GM13976 (cell line): ENCODE measurements around the gene LPO.

Source experiments
- DNase-seq: peaks from one replicate; pipeline ENCODE4 v3.0.0; 2012; ENCODE audit warnings: low spot score
- in situ Hi-C: fragments of 300-500 bp; cut with MboI; formaldehyde crosslinking; loops from one replicate; pipeline ENCODE4 v1.12.0; 2022; ENCODE audit warnings: low sequenced_read_pairs, mixed read lengths, inconsistent platforms; ENCODE audit not compliant: unreplicated experiment
- TF ChIP-seq, protein P1 (sequence below): IDR thresholded peaks from 2 replicates; pipeline ENCODE4 v1.5.1; 2012; ENCODE audit warnings: borderline replicate concordance, mild to moderate bottlenecking; ENCODE audit not compliant: insufficient read depth; ENCODE audit errors: extremely low read depth, missing control alignments, control extremely low read depth

Gene LPO

DNA sequence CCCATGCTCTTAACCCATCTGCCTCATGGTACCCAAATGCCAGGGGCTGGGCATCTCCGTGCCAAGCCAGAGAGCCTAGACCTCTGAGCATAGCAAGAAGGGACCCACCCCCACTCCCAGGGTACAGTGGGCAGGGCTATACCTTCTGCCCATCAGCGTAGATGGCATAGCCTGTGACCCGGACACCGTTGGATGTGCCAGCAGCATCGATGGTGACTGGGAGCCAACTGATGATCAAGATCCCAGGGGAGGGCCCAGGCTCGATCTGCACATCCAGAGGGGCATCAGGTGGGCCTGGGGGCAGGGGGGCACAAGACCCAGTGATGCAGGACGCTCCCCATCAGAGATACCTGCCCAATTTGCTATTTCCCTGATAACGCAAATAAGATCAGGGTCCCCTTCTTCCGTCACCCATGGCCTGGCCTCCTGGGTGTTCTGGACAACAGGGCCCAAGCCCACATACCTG lies 73.1 kb downstream of the LPO start:
- TF ChIP-seq, protein P1, sequence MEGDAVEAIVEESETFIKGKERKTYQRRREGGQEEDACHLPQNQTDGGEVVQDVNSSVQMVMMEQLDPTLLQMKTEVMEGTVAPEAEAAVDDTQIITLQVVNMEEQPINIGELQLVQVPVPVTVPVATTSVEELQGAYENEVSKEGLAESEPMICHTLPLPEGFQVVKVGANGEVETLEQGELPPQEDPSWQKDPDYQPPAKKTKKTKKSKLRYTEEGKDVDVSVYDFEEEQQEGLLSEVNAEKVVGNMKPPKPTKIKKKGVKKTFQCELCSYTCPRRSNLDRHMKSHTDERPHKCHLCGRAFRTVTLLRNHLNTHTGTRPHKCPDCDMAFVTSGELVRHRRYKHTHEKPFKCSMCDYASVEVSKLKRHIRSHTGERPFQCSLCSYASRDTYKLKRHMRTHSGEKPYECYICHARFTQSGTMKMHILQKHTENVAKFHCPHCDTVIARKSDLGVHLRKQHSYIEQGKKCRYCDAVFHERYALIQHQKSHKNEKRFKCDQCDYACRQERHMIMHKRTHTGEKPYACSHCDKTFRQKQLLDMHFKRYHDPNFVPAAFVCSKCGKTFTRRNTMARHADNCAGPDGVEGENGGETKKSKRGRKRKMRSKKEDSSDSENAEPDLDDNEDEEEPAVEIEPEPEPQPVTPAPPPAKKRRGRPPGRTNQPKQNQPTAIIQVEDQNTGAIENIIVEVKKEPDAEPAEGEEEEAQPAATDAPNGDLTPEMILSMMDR: no peak
- in situ Hi-C loops: loop anchor here (10.0 kb wide), 1 partner anchor 113 kb away; no protein-coding TSS in a partner anchor
- peak; percentile 13 for DNase-seq

DNA sequence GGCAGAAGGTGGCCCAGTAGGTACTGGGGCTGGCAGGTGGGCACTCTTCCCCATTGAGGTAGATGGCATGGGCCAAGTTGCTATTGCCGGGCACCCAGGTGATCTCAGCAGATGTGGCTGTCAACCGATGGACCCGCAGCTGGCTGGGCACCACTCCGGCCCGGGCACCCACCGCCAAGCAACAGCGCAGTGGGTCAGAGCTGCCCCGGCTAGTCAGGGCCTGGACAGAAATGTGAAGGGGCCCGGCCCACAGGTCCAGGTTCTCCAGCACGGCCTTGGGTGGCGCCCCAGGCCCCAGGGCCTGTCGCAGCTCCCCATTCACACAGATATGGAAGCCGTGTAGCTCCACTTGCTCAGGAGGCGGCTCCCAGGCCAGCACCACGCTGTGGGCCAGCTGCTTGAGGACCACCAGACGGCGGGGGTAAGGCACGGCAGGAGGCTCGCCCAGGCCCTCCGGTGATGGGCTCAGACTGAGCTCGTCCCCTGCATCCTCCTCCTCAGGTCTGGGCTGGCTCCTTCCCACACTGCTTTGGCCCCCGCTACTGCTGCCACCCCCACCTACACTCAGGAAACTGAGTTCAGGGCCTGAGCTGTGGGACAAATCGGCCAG lies 73.7 kb downstream of the LPO start:
- TF ChIP-seq, protein P1: no peak
- DNase-seq: no peak
- in situ Hi-C loops: loop anchor here (10.0 kb wide), 1 partner anchor 113 kb away; no protein-coding TSS in a partner anchor

GRCh38 chr17:58312829-58313228 lies 74.4 kb downstream of the LPO start:
- DNase-seq: no peak
- TF ChIP-seq, protein P1: peak; percentile 9
- in situ Hi-C loops: loop anchor here (10.0 kb wide), 1 partner anchor 112 kb away; no protein-coding TSS in a partner anchor

DNA sequence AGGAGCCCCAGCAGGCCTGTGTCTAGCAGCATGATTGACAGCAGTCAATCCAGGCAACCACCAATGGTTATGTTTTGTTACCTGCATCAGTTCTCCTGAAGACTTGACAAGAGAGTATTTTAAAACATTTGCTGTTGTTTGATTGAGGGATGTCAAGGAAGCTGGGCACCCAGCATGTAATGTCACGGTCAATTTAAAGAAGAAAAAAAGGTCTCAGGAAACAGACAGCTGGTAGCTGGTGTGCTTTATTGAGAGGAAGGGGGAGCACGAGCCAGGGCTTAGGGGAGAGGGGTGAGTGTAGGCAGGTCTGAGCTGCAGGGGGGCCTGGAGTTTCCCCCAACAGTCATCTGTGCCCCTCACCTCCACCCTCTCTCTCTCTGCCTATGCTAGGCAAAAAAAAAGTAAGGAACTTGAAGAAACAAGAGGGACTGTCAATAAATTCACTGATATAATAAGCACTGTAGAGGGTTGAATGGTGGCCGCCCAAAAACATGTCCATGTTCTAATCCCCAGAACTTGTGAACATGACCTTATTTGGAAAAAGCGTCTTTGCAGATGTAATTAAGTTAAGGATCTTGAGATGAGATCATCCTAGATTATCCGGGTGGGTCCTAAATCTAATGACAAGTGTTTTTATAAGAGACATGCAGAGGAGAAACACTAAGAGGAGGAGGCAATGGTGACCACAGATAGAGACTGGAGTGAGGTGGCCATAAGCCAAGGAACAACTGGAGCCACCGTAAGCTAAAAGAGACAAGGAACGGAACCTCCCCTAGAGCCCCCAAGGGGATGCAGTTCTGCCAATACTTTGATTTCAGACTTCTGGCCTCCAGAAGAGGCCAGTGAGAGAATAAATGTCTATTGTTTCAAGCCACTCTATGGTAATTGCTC lies 75.7 kb downstream of the LPO start:
- in situ Hi-C loops: loop anchor here (10.0 kb wide), 1 partner anchor 111 kb away; no protein-coding TSS in a partner anchor
- DNase-seq: no peak
- TF ChIP-seq, protein P1: no peak

DNA sequence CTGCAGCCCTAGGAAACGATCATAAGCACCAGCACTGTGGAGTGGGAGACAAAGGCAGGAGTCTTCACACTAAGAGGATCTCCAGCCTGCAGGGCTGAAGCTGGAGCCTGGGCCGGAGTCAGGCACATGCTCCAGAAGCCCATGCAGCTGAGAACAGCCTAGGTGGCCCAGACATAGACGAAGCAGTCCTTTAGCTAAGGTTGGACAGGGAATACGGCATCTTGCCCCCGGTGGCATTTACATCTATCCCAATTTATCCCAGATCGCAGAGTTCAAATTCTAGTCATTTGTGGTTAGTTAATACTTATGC lies 76.3 kb downstream of the LPO start:
- no peak for DNase-seq
- in situ Hi-C loops: loop anchor here (10.0 kb wide), 1 partner anchor 110 kb away; no protein-coding TSS in a partner anchor
- TF ChIP-seq, protein P1: no peak

- TF ChIP-seq, protein P1: no peak
- in situ Hi-C loops: loop anchor here (10.0 kb wide), 1 partner anchor 110 kb away; no protein-coding TSS in a partner anchor
- no peak for DNase-seq
Measured at GRCh38 chr17:58315281-58315711, 76.9 kb downstream of the LPO start.
